ENCODE data around the gene DMAP1. TPM values are rescaled to one million over a fixed set of nuclear protein-coding genes. Genes with fewer than 3 reads are reported as not detected.
A peak's percentile ranks its signal among the peaks of the same experiment; 100 is the strongest.

Gene DMAP1
- total RNA-seq, 2 experiments from 2014 or later: 36.9 to 44.1 TPM

DNA sequence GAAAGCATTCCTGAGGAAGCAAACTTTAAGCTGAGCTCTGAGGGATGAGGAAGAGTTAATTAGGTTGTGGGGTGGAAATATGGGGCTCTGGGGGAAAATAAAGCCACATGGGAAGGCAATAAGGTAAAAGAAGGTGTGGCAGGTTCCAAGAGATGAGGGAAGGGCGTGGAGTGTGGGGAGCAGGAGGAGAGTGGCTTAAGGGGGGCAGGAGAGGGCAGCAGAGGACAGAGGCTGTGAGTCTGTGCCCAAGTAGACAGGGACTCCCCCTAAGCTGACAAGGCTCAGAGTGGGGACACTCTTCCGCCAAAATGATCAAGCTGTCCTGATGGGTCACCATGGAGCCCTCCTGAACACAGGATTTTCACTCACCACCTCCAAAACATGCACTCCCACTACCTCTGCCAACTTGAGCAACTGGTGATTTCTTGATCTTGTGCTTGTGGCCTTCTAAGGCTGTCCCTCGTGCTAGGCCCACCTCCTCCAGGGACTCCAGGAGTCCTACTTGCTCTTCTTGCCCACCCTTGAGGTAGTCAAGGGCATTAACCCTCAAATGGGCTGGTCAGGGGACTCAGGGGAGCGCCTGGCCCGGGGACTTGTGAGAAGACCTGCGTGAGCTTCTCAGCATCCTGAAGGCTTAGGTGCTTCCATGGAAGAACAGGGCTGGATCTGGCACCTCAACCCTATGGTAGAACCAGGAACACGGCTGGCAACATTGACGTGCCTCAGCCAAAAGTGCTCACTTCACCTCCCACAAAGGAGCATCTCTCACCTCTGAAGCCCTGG is 23.4 kb downstream of the DMAP1 start:
- no peak overlapping the region for H3K4me3 Mint-ChIP-seq
- no peaks in the 10 kb centered on the region for H3K9me3 Mint-ChIP-seq (ENCODE audit: low read depth)
- CTCF ChIA-PET: no interaction called here
- no peak overlapping the region for H3K27ac Mint-ChIP-seq
- ATAC-seq (no peak), DNase-seq (no peak)
- peaks cover 2% of the 10 kb centered on the region for H3K4me1 Mint-ChIP-seq
- H3K27me3 Mint-ChIP-seq: no peaks in the 10 kb centered on the region
- no peaks in the 10 kb centered on the region for H3K36me3 Mint-ChIP-seq

DNA sequence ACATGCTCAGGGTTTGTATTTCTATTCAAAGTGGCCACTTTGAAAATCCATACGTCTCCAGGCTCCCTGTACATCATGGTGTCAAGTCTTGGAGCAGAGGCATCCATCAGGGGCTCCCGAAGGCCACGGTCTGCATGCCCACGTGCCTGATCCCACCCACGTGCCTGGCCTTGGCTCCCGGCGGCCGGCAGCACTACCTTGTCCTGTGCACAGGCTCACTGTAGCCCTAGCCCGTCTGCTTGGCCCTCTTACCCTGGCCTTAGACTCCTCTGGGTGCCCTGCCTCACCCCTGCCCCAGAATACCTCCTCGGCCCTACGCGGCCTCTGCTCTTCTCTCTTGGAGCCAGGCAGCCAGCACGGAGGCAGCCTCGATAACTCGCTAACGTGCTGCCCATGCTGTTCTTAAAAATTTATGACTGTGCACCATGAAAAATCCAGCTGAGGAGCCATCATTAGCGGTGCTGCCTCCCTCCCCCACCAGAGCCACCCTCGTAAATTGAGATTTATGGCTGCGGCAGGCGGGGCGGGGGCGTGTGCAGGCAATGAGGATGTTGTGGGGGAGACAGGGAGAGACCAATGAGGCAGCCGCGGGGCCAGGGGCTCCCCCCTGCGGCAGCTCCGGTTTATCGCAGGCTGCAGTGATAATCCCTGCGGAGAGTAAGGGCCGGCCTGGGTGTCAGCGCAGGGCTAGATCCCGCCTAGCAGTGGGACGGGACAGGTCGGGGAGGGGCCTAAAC is 24.6 kb downstream of the DMAP1 start:
- peak; percentile 73 for ATAC-seq
- no peaks in the 10 kb centered on the region for H3K27me3 Mint-ChIP-seq
- H3K36me3 Mint-ChIP-seq: no peaks in the 10 kb centered on the region
- H3K9me3 Mint-ChIP-seq (ENCODE audit: low read depth): no peaks in the 10 kb centered on the region
- H3K4me3 Mint-ChIP-seq: no peak overlapping the region
- H3K27ac Mint-ChIP-seq: no peak overlapping the region
- peak; percentile 50 for DNase-seq
- CTCF ChIA-PET: interaction anchor here (0.6 to 1.9 kb wide), 8 partner anchors 13 to 145 kb away, joined by 3 to 12 read pairs (median 3); partner anchors contain the start of gene DMAP1
- H3K4me1 Mint-ChIP-seq: peaks cover 2% of the 10 kb centered on the region

DNA sequence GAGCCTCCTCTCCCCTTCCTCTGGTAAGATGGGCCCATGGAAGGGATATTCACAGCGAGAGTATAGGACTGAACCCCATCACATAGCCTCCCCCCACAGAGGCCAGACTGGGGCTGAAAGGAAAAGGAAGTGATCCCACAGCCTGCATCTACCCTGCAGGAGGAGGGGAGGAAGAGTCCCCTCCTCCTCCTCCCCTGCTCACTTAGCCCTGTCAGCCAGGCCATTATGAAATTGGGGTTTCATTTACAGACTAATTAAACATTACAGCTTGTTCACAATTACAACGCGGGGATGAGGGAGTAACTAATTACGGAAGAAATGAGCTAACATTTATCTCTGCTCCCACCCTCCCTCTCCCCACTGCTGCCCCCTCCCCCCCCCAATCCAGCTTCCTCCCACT is 25.4 kb downstream of the DMAP1 start:
- ATAC-seq (no peak), DNase-seq (no peak)
- CTCF ChIA-PET: interaction anchor here (0.5 to 1.9 kb wide), 5 partner anchors 13 to 146 kb away, joined by 3 to 12 read pairs (median 3); no protein-coding TSS in a partner anchor
- Mint-ChIP-seq H3K27ac (no peak overlapping the region), H3K36me3 (no peaks in the 10 kb centered on the region), H3K27me3 (no peaks in the 10 kb centered on the region), H3K4me3 (no peak overlapping the region), H3K4me1 (peaks cover 2% of the 10 kb centered on the region), H3K9me3 (ENCODE audit: low read depth) (no peaks in the 10 kb centered on the region)

DNA sequence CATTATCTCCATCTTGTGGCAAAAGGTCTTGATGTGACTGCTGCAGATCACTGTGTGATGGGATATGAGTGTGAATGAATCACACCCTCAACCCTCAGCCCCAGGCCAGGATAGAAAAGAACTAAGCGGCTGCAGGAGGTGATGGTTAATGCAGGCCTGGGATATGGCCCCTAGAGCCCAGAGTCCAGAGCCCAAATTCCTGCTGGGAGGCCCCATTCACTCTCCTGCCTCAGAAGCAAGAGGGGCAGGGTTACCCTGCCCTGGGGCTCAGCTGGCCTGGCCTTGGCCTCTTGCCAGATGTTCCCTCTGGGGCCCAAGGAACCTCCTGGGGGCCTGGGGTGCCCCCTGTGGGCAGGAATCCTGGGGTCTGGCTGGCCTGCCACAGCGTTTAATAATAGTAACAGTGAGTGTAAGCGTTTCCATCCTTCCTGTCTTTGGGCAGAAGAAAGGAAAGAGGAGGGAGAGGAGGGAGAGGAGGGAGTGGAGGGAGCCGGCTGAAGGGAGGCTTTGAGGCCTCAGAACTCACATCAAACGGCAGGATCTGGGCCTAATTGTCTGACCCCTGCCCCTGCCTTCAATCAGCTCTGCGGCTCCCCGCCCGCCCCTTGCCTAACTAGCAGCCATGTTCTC is 26.2 kb downstream of the DMAP1 start:
- no peak overlapping the region for H3K4me3 Mint-ChIP-seq
- no peak for ATAC-seq
- DNase-seq: no peak
- H3K27ac Mint-ChIP-seq: no peak overlapping the region
- H3K27me3 Mint-ChIP-seq: no peaks in the 10 kb centered on the region
- CTCF ChIA-PET: interaction anchor here (0.5 to 1.9 kb wide), 4 partner anchors 13 to 77 kb away, joined by 3 to 12 read pairs (median 3); no protein-coding TSS in a partner anchor
- no peaks in the 10 kb centered on the region for H3K9me3 Mint-ChIP-seq (ENCODE audit: low read depth)
- peaks cover 2% of the 10 kb centered on the region for H3K4me1 Mint-ChIP-seq
- H3K36me3 Mint-ChIP-seq: no peaks in the 10 kb centered on the region

DNA sequence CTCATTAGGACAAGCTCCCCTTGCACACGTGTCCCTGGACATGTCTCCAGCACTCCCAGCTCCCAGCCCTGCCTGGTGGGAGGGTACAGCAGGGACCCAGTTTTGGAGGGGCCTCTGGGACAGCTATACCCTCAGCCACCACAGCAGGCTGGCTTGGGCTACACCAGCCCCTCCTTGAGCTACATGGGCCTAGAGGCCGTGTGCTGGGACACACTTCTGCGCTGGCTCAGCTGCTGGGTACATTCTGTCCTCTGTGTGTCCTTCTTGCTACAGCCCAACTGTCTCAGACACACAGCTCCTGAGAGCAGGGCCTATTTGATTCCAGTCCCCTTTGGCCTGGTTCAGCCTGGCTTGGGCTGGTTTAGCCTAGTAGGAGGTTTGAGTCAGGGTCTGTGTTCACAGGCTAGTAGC is 26.7 kb downstream of the DMAP1 start:
- Mint-ChIP-seq H3K4me1 (peaks cover 2% of the 10 kb centered on the region), H3K27ac (no peak overlapping the region), H3K27me3 (no peaks in the 10 kb centered on the region), H3K36me3 (no peaks in the 10 kb centered on the region), H3K4me3 (no peak overlapping the region), H3K9me3 (ENCODE audit: low read depth) (no peaks in the 10 kb centered on the region)
- ATAC-seq (no peak), DNase-seq (no peak)
- CTCF ChIA-PET: interaction anchor here (1.4 kb wide), 1 partner anchor 20 kb away, joined by 3 read pairs; no protein-coding TSS in a partner anchor

DNA sequence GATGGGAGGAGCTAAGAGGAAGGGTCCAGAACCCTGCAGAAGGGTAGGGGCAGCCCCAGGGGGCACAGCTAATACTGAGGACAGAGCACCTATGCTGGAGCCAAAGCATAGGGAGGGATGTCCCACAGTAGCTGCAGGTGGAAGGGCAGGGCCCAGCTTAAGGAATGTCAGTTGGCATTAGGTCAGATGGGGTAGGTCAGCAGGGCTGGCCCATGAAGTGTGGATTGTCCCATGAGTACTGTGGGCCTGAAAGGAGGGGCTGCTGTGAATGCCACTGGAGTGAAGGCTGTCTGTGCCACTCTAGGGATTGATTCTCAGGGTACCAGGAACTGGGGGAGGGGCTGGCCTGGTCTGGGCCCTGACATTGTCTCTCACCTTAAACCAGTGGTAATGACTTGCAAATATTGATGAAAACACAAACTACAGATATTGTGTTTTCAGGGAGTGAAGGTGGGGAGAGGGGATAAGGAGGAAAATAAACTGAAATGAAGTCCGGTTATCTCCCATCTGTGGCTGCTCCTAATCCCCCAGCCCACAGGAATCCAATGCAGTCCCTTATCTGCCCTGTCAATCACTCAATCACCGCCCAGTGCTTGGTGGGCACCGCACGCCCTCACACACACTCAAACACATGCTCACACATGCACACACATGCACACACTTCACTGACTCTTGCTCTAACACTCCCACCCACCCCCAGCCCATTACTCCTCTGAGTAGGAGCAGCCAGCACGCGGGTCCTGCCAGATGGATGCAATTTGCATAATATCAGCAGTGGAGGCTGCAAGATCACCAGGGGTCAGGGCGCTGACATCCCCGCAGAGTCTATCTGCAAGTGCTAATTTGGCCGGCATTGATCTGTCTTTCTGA is 27.8 kb downstream of the DMAP1 start:
- no peak overlapping the region for H3K27ac Mint-ChIP-seq
- H3K27me3 Mint-ChIP-seq: no peaks in the 10 kb centered on the region
- H3K4me3 Mint-ChIP-seq: no peak overlapping the region
- no peak for DNase-seq
- H3K4me1 Mint-ChIP-seq: peaks cover 2% of the 10 kb centered on the region
- no peaks in the 10 kb centered on the region for H3K9me3 Mint-ChIP-seq (ENCODE audit: low read depth)
- no peak for ATAC-seq
- CTCF ChIA-PET: interaction anchor here (1.4 kb wide), 1 partner anchor 21 kb away, joined by 3 read pairs; no protein-coding TSS in a partner anchor
- H3K36me3 Mint-ChIP-seq: no peaks in the 10 kb centered on the region

DNA sequence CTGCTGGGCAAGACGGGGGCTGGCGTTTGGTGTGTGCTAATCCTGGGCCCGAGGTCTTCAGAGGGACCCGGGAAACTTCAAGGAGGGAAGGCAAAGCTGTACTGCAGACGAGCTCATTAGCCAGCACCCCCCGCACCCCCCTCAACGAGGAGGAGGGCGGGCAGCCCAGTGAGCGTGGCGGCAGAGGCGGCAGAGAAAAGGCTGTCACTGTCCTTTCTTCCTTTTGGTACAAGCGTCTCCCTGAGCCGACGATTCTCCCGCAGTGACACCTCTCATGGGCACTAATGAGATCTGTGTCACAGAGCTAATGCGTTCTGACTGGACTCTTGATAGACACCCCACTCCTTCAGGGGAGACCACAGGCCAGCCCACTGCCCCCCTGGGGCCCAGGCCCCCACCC is 29.5 kb downstream of the DMAP1 start:
- Mint-ChIP-seq H3K4me3 (no peak overlapping the region), H3K27ac (no peak overlapping the region), H3K36me3 (no peaks in the 10 kb centered on the region), H3K9me3 (ENCODE audit: low read depth) (no peaks in the 10 kb centered on the region), H3K4me1 (peaks cover 2% of the 10 kb centered on the region), H3K27me3 (no peaks in the 10 kb centered on the region)
- ATAC-seq (no peak), DNase-seq (no peak)
- CTCF ChIA-PET: no interaction called here

DNA sequence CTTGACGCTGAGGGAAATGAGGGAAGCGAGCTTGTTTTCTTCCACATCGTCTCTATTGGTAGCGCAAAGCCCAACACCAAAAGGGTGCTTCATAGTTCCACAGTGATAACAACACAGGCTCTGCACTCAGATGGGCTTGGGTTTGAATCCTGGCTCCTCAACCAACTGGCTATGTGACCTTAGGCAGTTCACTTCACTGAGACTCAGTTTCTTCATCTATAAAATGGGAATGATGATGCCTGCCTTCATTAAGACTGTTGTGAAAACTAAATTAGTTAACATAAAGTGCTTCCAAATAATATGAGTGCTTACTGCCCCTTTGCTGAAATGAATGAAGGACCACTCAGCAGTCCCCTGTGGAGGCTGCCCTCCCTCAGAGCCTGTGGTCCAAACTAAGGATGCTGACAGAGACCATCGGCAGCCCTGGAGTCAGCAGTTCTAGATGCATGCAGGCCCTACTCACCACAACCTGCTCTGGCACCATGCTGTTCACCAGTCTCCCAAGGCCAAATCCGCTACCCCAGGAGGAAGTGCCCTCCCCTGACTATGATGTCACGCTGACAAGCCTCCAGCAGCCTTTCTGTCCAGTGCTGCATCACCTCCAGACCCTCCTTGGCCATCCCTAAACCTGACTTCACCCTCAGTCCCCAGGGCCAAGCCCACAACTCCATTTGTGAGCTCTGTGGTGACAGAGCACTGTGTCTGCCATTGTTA is 30.7 kb downstream of the DMAP1 start:
- no peaks in the 10 kb centered on the region for H3K9me3 Mint-ChIP-seq (ENCODE audit: low read depth)
- CTCF ChIA-PET: no interaction called here
- no peaks in the 10 kb centered on the region for H3K27me3 Mint-ChIP-seq
- no peaks in the 10 kb centered on the region for H3K36me3 Mint-ChIP-seq
- no peak overlapping the region for H3K4me3 Mint-ChIP-seq
- H3K4me1 Mint-ChIP-seq: no peaks in the 10 kb centered on the region
- no peak overlapping the region for H3K27ac Mint-ChIP-seq
- ATAC-seq (no peak), DNase-seq (no peak)

DNA sequence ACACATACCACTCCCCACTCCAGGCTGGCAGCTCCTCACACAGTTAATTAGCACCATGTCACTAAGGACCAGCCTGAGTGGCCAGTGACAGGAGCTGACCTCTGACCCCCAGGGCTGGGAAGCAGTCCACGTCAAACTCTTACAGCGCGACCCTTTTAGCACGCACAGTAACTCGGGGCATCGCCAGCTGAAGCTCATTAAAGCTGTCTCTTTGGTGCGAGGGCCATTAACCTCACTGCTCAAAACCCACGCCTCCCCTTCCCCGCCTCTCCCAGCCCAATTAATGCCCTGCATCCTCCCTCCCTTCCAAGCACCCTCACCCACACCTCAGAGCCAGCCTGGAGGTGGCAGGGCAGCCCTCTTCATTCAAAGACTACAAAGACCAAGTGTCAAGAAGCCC is 31.7 kb downstream of the DMAP1 start:
- CTCF ChIA-PET: no interaction called here
- Mint-ChIP-seq H3K4me3 (no peak overlapping the region), H3K36me3 (no peaks in the 10 kb centered on the region), H3K27ac (no peak overlapping the region), H3K9me3 (ENCODE audit: low read depth) (no peaks in the 10 kb centered on the region), H3K27me3 (no peaks in the 10 kb centered on the region), H3K4me1 (no peaks in the 10 kb centered on the region)
- ATAC-seq: no peak
- DNase-seq: no peak

DNA sequence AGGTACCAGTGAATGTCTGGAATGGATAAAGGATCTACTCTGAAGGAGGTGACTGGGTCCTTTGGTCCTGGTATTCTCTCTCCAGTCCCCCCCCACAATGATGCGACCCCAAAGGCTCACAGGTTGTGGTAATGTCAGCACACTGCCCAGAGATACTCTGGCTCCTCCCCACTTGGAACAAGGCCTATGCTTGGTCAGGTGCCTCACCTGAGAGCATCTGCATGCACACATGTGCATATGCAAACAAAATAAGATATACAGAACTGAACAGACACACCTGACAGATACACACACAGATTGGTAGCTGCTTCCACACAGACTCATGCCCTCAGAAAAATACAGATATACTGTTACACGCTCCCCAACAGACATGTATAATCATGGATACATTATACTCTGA is 33.5 kb downstream of the DMAP1 start:
- Mint-ChIP-seq H3K4me3 (no peak overlapping the region), H3K4me1 (no peaks in the 10 kb centered on the region), H3K9me3 (ENCODE audit: low read depth) (no peaks in the 10 kb centered on the region), H3K27ac (no peak overlapping the region), H3K27me3 (no peaks in the 10 kb centered on the region), H3K36me3 (no peaks in the 10 kb centered on the region)
- DNase-seq (no peak), ATAC-seq (no peak)
- CTCF ChIA-PET: interaction anchor here (1.1 to 1.9 kb wide), 2 partner anchors 23 to 29 kb away, joined by 3 to 7 read pairs; no protein-coding TSS in a partner anchor

DNA sequence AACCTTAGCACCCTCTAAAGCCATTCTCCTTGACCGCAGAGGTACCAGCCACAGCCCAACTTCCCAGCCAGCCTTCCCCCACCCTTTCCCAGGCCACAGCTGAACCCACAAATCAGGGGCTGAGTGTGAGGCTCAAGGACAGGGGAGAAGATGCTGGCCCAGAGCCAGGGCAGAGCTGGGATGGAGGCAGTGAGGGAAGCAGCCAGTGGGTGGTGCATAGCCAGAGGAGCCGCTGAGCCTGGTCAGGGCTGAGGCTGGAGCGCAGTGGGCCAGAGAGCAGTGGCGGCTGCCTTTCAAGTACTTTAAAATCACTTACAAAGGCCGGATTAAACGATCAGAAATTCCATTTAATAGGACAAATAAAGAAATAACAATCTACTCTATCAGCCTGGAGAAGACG is 36.3 kb downstream of the DMAP1 start:
- CTCF ChIA-PET: no interaction called here
- Mint-ChIP-seq H3K9me3 (ENCODE audit: low read depth) (no peaks in the 10 kb centered on the region), H3K4me3 (no peak overlapping the region), H3K4me1 (no peaks in the 10 kb centered on the region), H3K27ac (no peak overlapping the region), H3K27me3 (no peaks in the 10 kb centered on the region), H3K36me3 (no peaks in the 10 kb centered on the region)
- DNase-seq (no peak), ATAC-seq (no peak)

DNA sequence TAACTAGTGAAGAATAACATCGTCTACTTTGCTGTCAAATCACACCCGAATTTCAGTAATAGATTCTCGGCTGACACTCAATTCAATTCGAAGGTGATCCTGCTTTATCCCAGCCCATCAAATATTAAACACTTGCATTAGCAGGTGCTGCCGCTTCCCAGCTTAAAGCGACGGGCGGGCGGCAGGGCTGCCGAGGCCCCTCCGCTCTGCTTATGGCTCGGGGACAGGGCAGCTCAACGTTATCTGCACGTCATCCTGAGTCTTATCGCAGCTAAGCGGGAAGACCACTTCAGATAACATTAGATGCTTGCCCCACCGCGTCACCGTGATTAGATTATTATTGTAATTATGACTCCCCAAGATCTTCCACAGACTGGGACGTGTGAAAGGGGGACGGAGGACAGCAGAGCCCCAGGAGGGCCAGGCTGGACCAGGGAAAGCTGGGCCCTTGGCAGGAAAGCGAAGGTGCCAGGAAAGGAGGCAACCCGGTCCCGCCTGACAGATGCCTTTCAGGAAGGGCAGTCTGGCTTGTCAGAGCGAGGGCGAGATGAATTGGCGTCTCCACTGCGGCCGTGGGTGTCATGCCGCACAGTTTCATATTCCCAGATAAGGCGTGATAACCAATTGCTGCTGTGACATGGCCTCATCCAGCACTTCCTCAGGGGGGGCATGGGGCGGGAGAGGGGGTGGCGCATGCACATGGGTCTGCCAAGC is 37.0 kb downstream of the DMAP1 start:
- Mint-ChIP-seq H3K27ac (no peak overlapping the region), H3K9me3 (ENCODE audit: low read depth) (no peaks in the 10 kb centered on the region), H3K4me1 (no peaks in the 10 kb centered on the region), H3K4me3 (no peak overlapping the region), H3K27me3 (no peaks in the 10 kb centered on the region), H3K36me3 (no peaks in the 10 kb centered on the region)
- CTCF ChIA-PET: no interaction called here
- ATAC-seq: no peak
- DNase-seq: no peak

Data from activated CD8-positive, alpha-beta memory T cell treated with anti-CD3 and anti-CD28 coated beads, Interleukin-2, amount 10 ng/mL, durations not matched to agents 7 days and 5 days (primary cell).